ENCODE data around the gene NUP210.

NUP210 gene

GRCh38 chr3:13461169-13462124 is 41.3 kb upstream of the NUP210 start:
- peaks cover 0 to 33% (median 0%) of the 10 kb centered on the region in 3 experiments for H3K27me3 ChIP-seq (ENCODE audit: control insufficient read depth in 3 of 3, insufficient read depth in 3 of 3, low read depth in 1 of 3, low read length in 3 of 3)
- H2AK5ac ChIP-seq (ENCODE audit: low read depth, low read length) = no peak overlapping the region
- no peak overlapping the region for H2BK5ac ChIP-seq (ENCODE audit: low read length)
- WGBS, 2 donors (ENCODE audit: extremely low coverage in 2 of 2, insufficient read length in 2 of 2, insufficient replicate concordance in 1 of 2) = no CpG with 5 or more reads among the region's 14 CpGs
- H3K18ac ChIP-seq (ENCODE audit: low read length) = no peak overlapping the region
- no peak overlapping the region for H2BK120ac ChIP-seq (ENCODE audit: low read depth, low read length)
- no peak overlapping the region for H3K14ac ChIP-seq (ENCODE audit: low read length)
- H2BK15ac ChIP-seq (ENCODE audit: low read length) = no peak overlapping the region
- no peak overlapping the region for H3K4me2 ChIP-seq (ENCODE audit: insufficient read depth, low read length, poor library complexity, severe bottlenecking)
- no peak overlapping the region for H3K4ac ChIP-seq (ENCODE audit: low read length)
- DNase-seq (ENCODE audit: low spot score) = peak; percentile 76
- H3K27ac ChIP-seq (replicated peaks; ENCODE audit: low read length) = no peak overlapping the region
- peaks cover 1 to 3% of the 10 kb centered on the region in 2 donors for H3K4me1 ChIP-seq (ENCODE audit: control insufficient read depth in 2 of 2, insufficient read depth in 1 of 2, low read depth in 1 of 2, low read length in 2 of 2)
- H4K91ac ChIP-seq (ENCODE audit: low read depth, low read length, poor library complexity) = no peak overlapping the region
- H3K79me1 ChIP-seq (ENCODE audit: low read depth, low read length) = no peaks in the 10 kb centered on the region
- no peak overlapping the region for H4K8ac ChIP-seq (ENCODE audit: low read depth, low read length)
- no peak overlapping the region for H3K23ac ChIP-seq (ENCODE audit: low read depth, low read length, poor library complexity)
- no peak overlapping the region for H2AFZ ChIP-seq (ENCODE audit: low read length)
- no peak overlapping the region for H3K9ac ChIP-seq (ENCODE audit: low read depth, low read length, poor library complexity)
- H3K36me3 ChIP-seq (replicated peaks in 1 of 2; ENCODE audit: control insufficient read depth in 2 of 2, insufficient read depth in 2 of 2, low read length in 2 of 2) = no peaks in the 10 kb centered on the region
- no peak overlapping the region for H3K4me3 ChIP-seq (ENCODE audit: low read length in 2 of 2)
- no peaks in the 10 kb centered on the region for H3K9me3 ChIP-seq (replicated peaks in 1 of 2; ENCODE audit: control insufficient read depth in 2 of 2, insufficient read depth in 1 of 2, low read depth in 1 of 2, low read length in 2 of 2)
- no peak overlapping the region for H2BK12ac ChIP-seq (ENCODE audit: low read length)

DNA sequence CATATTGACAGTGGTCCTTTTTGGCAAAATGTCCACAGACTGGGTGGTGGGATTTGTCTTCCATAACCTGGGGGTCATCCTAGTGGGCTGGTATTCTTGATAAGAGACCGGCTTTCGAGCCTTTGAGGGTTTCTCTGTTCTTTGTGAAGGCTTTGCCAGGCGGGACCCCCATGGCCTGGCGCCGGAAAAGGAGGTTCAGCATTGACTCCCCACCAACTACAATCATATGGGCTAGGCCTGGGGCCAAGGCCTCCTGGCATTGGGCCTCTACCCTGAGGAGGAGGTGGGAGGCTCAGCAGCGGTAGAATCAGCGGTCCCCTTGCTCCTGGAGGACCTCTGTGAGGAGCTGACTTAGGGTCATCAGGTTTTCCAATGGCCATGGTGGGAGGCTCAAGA is 40.2 kb upstream of the NUP210 start:
- Histone ChIP-seq H2BK5ac (ENCODE audit: low read length) (no peak overlapping the region), H3K18ac (ENCODE audit: low read length) (peak overlapping the region; percentile 73), H3K27me3 (ENCODE audit: control insufficient read depth in 3 of 3, insufficient read depth in 3 of 3, low read depth in 1 of 3, low read length in 3 of 3) (peaks cover 0 to 28% (median 0%) of the 10 kb centered on the region in 3 experiments), H3K4me3 (ENCODE audit: low read length in 2 of 2) (no peak overlapping the region), H3K27ac (replicated peaks; ENCODE audit: low read length) (no peak overlapping the region), H2BK15ac (ENCODE audit: low read length) (no peak overlapping the region), H4K91ac (ENCODE audit: low read depth, low read length, poor library complexity) (no peak overlapping the region), H4K8ac (ENCODE audit: low read depth, low read length) (no peak overlapping the region), H3K9me3 (replicated peaks in 1 of 2; ENCODE audit: control insufficient read depth in 2 of 2, insufficient read depth in 1 of 2, low read depth in 1 of 2, low read length in 2 of 2) (no peaks in the 10 kb centered on the region), H2AK5ac (ENCODE audit: low read depth, low read length) (peak overlapping the region; percentile 34), H3K36me3 (replicated peaks in 1 of 2; ENCODE audit: control insufficient read depth in 2 of 2, insufficient read depth in 2 of 2, low read length in 2 of 2) (no peaks in the 10 kb centered on the region), H3K79me1 (ENCODE audit: low read depth, low read length) (no peaks in the 10 kb centered on the region), H3K23ac (ENCODE audit: low read depth, low read length, poor library complexity) (peak overlapping the region; percentile 8), H3K4me2 (ENCODE audit: insufficient read depth, low read length, poor library complexity, severe bottlenecking) (no peak overlapping the region), H2BK12ac (ENCODE audit: low read length) (no peak overlapping the region), H2BK120ac (ENCODE audit: low read depth, low read length) (peak overlapping the region; percentile 63), H3K4me1 (ENCODE audit: control insufficient read depth in 2 of 2, insufficient read depth in 1 of 2, low read depth in 1 of 2, low read length in 2 of 2) (peaks cover 1 to 7% of the 10 kb centered on the region in 2 donors), H3K9ac (ENCODE audit: low read depth, low read length, poor library complexity) (no peak overlapping the region), H3K14ac (ENCODE audit: low read length) (no peak overlapping the region), H2AFZ (ENCODE audit: low read length) (no peak overlapping the region), H3K4ac (ENCODE audit: low read length) (no peak overlapping the region)
- no peak for DNase-seq (ENCODE audit: low spot score)
- no CpG with 5 or more reads among the region's 7 CpGs for WGBS, 2 donors (ENCODE audit: extremely low coverage in 2 of 2, insufficient read length in 2 of 2, insufficient replicate concordance in 1 of 2)

DNA sequence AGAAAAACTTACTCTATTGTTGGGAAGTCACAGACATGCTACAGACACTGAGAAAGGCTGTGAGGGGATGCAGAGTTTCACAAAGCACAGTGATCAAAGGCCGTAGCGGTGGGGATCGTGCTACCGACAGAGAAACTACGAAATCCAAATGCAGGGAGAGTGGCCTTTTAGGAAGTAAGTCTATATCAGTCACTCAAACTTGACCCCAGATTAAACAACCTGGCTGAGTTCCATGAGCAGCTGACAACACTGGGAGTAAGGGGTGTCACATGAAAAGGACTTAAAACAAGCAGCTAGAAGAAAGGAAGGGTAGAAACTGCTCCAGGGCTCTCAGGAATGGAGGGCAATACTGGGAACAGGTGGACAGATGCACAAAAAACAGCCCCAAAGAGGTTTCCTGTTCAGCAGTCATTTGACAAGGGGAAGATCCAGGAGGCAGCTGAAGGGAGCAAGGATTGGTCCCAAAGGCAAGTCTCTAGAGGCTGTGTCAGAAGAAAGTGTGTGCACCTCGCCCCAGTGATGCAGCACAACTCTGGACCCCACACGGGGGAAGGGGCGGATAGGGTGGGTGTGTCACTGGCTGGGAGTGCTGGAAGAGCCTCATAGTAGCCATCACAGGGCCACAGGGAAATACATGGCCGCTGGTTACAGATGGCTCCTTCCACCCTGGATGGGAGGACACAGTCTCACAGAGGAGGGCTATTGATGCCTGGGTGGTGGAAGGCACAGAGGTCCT is 39.7 kb upstream of the NUP210 start:
- no peaks in the 10 kb centered on the region for H3K9me3 ChIP-seq (replicated peaks in 1 of 2; ENCODE audit: control insufficient read depth in 2 of 2, insufficient read depth in 1 of 2, low read depth in 1 of 2, low read length in 2 of 2)
- no peak overlapping the region for H3K4me2 ChIP-seq (ENCODE audit: insufficient read depth, low read length, poor library complexity, severe bottlenecking)
- no peak for DNase-seq (ENCODE audit: low spot score)
- no peak overlapping the region for H3K18ac ChIP-seq (ENCODE audit: low read length)
- no peak overlapping the region for H3K23ac ChIP-seq (ENCODE audit: low read depth, low read length, poor library complexity)
- H2AFZ ChIP-seq (ENCODE audit: low read length) = peak overlapping the region; percentile 1
- WGBS, 2 donors (ENCODE audit: extremely low coverage in 2 of 2, insufficient read length in 2 of 2, insufficient replicate concordance in 1 of 2) = no CpG with 5 or more reads among the region's 9 CpGs
- H2AK5ac ChIP-seq (ENCODE audit: low read depth, low read length) = no peak overlapping the region
- H3K27ac ChIP-seq (replicated peaks; ENCODE audit: low read length) = no peak overlapping the region
- peak overlapping the region; percentile 63 for H2BK120ac ChIP-seq (ENCODE audit: low read depth, low read length)
- no peak overlapping the region for H3K9ac ChIP-seq (ENCODE audit: low read depth, low read length, poor library complexity)
- no peak overlapping the region for H3K4me3 ChIP-seq (ENCODE audit: low read length in 2 of 2)
- H3K4ac ChIP-seq (ENCODE audit: low read length) = no peak overlapping the region
- no peaks in the 10 kb centered on the region for H3K36me3 ChIP-seq (replicated peaks in 1 of 2; ENCODE audit: control insufficient read depth in 2 of 2, insufficient read depth in 2 of 2, low read length in 2 of 2)
- H3K4me1 ChIP-seq (ENCODE audit: control insufficient read depth in 2 of 2, insufficient read depth in 1 of 2, low read depth in 1 of 2, low read length in 2 of 2) = peaks cover 1 to 7% of the 10 kb centered on the region in 2 donors
- peaks cover 0 to 26% (median 0%) of the 10 kb centered on the region in 3 experiments for H3K27me3 ChIP-seq (ENCODE audit: control insufficient read depth in 3 of 3, insufficient read depth in 3 of 3, low read depth in 1 of 3, low read length in 3 of 3)
- no peaks in the 10 kb centered on the region for H3K79me1 ChIP-seq (ENCODE audit: low read depth, low read length)
- H2BK5ac ChIP-seq (ENCODE audit: low read length) = no peak overlapping the region
- no peak overlapping the region for H2BK15ac ChIP-seq (ENCODE audit: low read length)
- H4K8ac ChIP-seq (ENCODE audit: low read depth, low read length) = no peak overlapping the region
- no peak overlapping the region for H2BK12ac ChIP-seq (ENCODE audit: low read length)
- no peak overlapping the region for H3K14ac ChIP-seq (ENCODE audit: low read length)
- no peak overlapping the region for H4K91ac ChIP-seq (ENCODE audit: low read depth, low read length, poor library complexity)

DNA sequence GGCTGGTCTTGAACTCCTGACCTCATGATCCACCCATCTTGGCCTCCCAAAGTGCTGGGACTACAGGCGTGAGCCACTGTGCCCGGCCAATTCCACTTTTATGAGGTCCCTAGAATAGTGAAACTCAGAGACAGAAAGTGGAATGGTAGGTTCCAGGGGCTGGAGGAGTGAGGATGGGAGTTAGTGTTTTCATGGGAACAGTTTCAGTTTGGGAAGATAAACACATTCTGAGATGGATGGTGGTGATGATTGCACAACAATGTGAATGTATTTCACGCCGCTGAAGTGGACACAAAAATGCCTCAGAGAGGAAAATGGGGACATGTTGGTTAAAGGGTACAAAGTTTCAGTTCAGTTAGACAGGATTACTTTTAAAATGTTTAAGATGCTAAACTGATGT is 37.5 kb upstream of the NUP210 start:
- H3K18ac ChIP-seq (ENCODE audit: low read length) = no peak overlapping the region
- H3K9me3 ChIP-seq (replicated peaks in 1 of 2; ENCODE audit: control insufficient read depth in 2 of 2, insufficient read depth in 1 of 2, low read depth in 1 of 2, low read length in 2 of 2) = no peaks in the 10 kb centered on the region
- H3K36me3 ChIP-seq (replicated peaks in 1 of 2; ENCODE audit: control insufficient read depth in 2 of 2, insufficient read depth in 2 of 2, low read length in 2 of 2) = no peaks in the 10 kb centered on the region
- H3K4me2 ChIP-seq (ENCODE audit: insufficient read depth, low read length, poor library complexity, severe bottlenecking) = no peak overlapping the region
- peaks cover 0 to 18% (median 0%) of the 10 kb centered on the region in 3 experiments for H3K27me3 ChIP-seq (ENCODE audit: control insufficient read depth in 3 of 3, insufficient read depth in 3 of 3, low read depth in 1 of 3, low read length in 3 of 3)
- no CpG with 5 or more reads among the region's 4 CpGs for WGBS, 2 donors (ENCODE audit: extremely low coverage in 2 of 2, insufficient read length in 2 of 2, insufficient replicate concordance in 1 of 2)
- no peaks in the 10 kb centered on the region for H3K79me1 ChIP-seq (ENCODE audit: low read depth, low read length)
- H2AFZ ChIP-seq (ENCODE audit: low read length) = no peak overlapping the region
- H2BK12ac ChIP-seq (ENCODE audit: low read length) = no peak overlapping the region
- H4K8ac ChIP-seq (ENCODE audit: low read depth, low read length) = no peak overlapping the region
- H3K4me3 ChIP-seq (ENCODE audit: low read length in 2 of 2) = no peak overlapping the region
- H3K9ac ChIP-seq (ENCODE audit: low read depth, low read length, poor library complexity) = no peak overlapping the region
- H3K4ac ChIP-seq (ENCODE audit: low read length) = no peak overlapping the region
- H2BK120ac ChIP-seq (ENCODE audit: low read depth, low read length) = no peak overlapping the region
- no peak overlapping the region for H2BK5ac ChIP-seq (ENCODE audit: low read length)
- no peak overlapping the region for H3K27ac ChIP-seq (replicated peaks; ENCODE audit: low read length)
- H3K4me1 ChIP-seq (ENCODE audit: control insufficient read depth in 2 of 2, insufficient read depth in 1 of 2, low read depth in 1 of 2, low read length in 2 of 2) = peaks cover 1 to 7% of the 10 kb centered on the region in 2 donors
- no peak for DNase-seq (ENCODE audit: low spot score)
- no peak overlapping the region for H4K91ac ChIP-seq (ENCODE audit: low read depth, low read length, poor library complexity)
- H2AK5ac ChIP-seq (ENCODE audit: low read depth, low read length) = no peak overlapping the region
- H3K23ac ChIP-seq (ENCODE audit: low read depth, low read length, poor library complexity) = no peak overlapping the region
- no peak overlapping the region for H2BK15ac ChIP-seq (ENCODE audit: low read length)
- H3K14ac ChIP-seq (ENCODE audit: low read length) = no peak overlapping the region
